Tibial nerve (tissue), 4 donors: ENCODE measurements around the gene MGLL. TPM values are rescaled to one million over a fixed set of nuclear protein-coding genes. Genes with fewer than 3 reads are reported as not detected.

ENCODE experiments used
- DNase-seq, 2 donors: peaks; one replicate each; pipeline ENCODE4 v3.0.0-alpha.2; 2019; ENCODE audit warnings: low spot score in 2 of 2
- H3K27ac ChIP-seq, 4 donors: fragments of 200-600 bp; sonication (generic) in 3 of 4; one replicate each; pipeline ENCODE4 v1.5.1; 2017 to 2019; ENCODE audit warnings: mild to moderate bottlenecking in 1 of 4
- H3K27me3 ChIP-seq, 2 donors: fragments of 200-600 bp; sonication (generic) in 1 of 2; one replicate each; pipeline versions ENCODE4 v1.5.1 to v1.6.0; 2017 to 2019
- H3K36me3 ChIP-seq, 3 donors: fragments of 200-600 bp; sonication (generic); one replicate each; pipeline ENCODE4 v1.5.1; 2018 to 2019
- H3K4me1 ChIP-seq, 4 donors: fragments of 200-600 bp; sonication (generic) in 3 of 4; one replicate each; pipeline ENCODE4 v1.5.1; 2017 to 2019
- H3K4me3 ChIP-seq, 4 donors: fragments of 200-600 bp; sonication (generic) in 3 of 4; one replicate each; pipeline ENCODE4 v1.5.1; 2017 to 2019; ENCODE audit warnings: mild to moderate bottlenecking in 1 of 4, moderate library complexity in 1 of 4
- H3K9me3 ChIP-seq, 4 donors: fragments of 200-600 bp; sonication (generic) in 3 of 4; one replicate each; pipeline ENCODE4 v1.5.1; 2017 to 2019
- EP300 ChIP-seq, 2 donors: sonication (generic); formaldehyde crosslinking; IDR thresholded peaks; one replicate each; pipeline ENCODE4 v1.6.1; 2017; ENCODE audit warnings: antibody characterized with exemption in 2 of 2, mild to moderate bottlenecking in 1 of 2
- POLR2A ChIP-seq, 2 donors: fragments of 450-650 bp; IDR thresholded peaks; one replicate each; pipeline ENCODE4 v1.6.1; 2017; ENCODE audit warnings: antibody characterized with exemption in 2 of 2, mild to moderate bottlenecking in 2 of 2, moderate library complexity in 2 of 2
- WGBS, 2 donors: methylation state at CpG; one replicate each; pipeline ENCODE4 v1.1.5; 2018; 5-methylcytosine and 5-hydroxymethylcytosine counted together
- total RNA-seq, 4 donors: library from RNA; depleted of rRNA; stranded (reverse); fragments of >200 nt; gene quantifications; one replicate each; pipeline ENCODE4 v1.1.0, GENCODE V29; 2016
- TF ChIP-seq, protein P1 (sequence below), 5 experiments: fragments of 200-600 bp in 3 of 5; fragments of 450-650 bp in 2 of 5; sonication (generic) in 3 of 5; IDR thresholded peaks; one replicate each; pipeline ENCODE4 v1.5.1; 2016 to 2019; ENCODE audit warnings: antibody characterized with exemption in 5 of 5, mild to moderate bottlenecking in 3 of 5, moderate library complexity in 2 of 5

The MGLL gene
- total RNA-seq, 4 donors from 2014 or later = 67.5 to 96.6 (median 86.1) TPM

DNA sequence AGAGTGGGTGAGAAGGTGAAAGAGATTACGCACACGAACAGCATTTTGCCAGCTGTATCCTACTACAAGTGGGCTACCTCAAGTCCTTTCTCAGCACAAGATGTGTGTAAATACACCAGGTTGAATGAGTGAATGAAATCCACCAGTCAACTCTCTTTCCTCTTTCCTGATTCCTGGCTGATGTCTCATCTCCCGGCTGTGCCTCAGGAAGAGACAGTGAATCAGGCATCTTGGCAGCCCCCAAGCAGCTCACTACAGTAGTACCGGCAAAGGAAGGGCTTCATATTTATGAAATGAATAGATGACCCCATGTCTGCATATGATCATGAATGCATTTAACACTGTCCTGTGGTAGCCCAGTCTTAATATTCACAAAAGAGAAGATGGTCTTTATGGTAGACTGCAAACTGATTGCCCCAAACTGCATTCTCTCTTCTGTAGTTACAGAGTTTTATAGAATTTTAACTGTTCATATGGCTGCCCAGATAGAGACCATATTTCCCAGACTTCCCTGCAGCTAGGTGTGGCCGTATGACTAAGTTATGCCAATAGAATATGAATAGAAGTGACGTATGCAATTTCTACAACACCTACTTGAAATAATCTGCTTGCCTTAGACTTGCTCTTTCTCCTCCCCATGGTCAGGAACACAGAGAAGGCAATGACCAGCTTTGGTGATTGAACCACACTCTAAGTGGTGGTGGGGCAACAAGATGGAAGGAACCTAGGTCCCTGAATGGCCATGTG lies 22.7 kb downstream of the MGLL start:
- no peak overlapping the region for H3K4me3 ChIP-seq

DNA sequence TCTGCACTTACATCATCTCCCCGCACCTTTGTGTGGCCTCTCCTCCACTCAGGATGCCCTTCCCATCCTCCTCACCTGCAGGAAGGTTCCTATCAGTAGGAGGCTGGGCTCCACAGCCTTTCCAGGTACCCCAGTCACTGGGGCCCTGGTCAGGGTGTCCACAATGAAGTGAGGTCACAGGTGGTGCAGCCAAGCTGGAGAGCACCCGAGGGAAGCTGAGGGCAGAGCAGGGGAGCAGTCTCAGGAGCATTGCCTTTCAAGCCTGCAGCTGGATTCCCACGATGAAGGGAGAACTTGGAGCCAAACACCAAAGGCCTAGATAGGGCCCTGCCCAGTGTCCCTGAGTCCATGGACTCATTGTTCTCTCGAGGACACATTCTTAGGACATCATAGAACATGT lies 23.6 kb downstream of the MGLL start:
- Histone ChIP-seq H3K4me1 (peaks cover 0 to 46% (median 5%) of the 10 kb centered on the region in 4 donors), H3K36me3 (peaks cover 0 to 18% (median 0%) of the 10 kb centered on the region in 3 donors), H3K27me3 (no peaks in the 10 kb centered on the region), H3K27ac (no peak overlapping the region), H3K9me3 (no peaks in the 10 kb centered on the region), H3K4me3 (no peak overlapping the region)
- no peak for DNase-seq
- WGBS, 2 donors = 71 to 77% methylated on average over 4 of the region's 4 CpGs
- TF ChIP-seq EP300 (IDR thresholded peaks at IDR 0.05) = no peak
- TF ChIP-seq POLR2A (IDR thresholded peaks at IDR 0.05) = no peak
- TF ChIP-seq, protein P1, sequence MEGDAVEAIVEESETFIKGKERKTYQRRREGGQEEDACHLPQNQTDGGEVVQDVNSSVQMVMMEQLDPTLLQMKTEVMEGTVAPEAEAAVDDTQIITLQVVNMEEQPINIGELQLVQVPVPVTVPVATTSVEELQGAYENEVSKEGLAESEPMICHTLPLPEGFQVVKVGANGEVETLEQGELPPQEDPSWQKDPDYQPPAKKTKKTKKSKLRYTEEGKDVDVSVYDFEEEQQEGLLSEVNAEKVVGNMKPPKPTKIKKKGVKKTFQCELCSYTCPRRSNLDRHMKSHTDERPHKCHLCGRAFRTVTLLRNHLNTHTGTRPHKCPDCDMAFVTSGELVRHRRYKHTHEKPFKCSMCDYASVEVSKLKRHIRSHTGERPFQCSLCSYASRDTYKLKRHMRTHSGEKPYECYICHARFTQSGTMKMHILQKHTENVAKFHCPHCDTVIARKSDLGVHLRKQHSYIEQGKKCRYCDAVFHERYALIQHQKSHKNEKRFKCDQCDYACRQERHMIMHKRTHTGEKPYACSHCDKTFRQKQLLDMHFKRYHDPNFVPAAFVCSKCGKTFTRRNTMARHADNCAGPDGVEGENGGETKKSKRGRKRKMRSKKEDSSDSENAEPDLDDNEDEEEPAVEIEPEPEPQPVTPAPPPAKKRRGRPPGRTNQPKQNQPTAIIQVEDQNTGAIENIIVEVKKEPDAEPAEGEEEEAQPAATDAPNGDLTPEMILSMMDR (IDR thresholded peaks at IDR 0.05) = no peak

More for the DNA sequence above, 22.7 kb downstream of the MGLL start:
- no peak for DNase-seq
- H3K27me3 ChIP-seq = no peaks in the 10 kb centered on the region
- TF ChIP-seq, protein P1 (IDR thresholded peaks at IDR 0.05) = no peak
- no peak for TF ChIP-seq POLR2A (IDR thresholded peaks at IDR 0.05)
- no peak for TF ChIP-seq EP300 (IDR thresholded peaks at IDR 0.05)
- no peaks in the 10 kb centered on the region for H3K9me3 ChIP-seq
- peaks cover 0 to 18% (median 0%) of the 10 kb centered on the region in 3 donors for H3K36me3 ChIP-seq
- 79% methylated on average over 6 of the region's 6 CpGs for WGBS, 2 donors
- H3K27ac ChIP-seq = no peak overlapping the region
- H3K4me1 ChIP-seq = peaks cover 0 to 50% (median 3%) of the 10 kb centered on the region in 4 donors

DNA sequence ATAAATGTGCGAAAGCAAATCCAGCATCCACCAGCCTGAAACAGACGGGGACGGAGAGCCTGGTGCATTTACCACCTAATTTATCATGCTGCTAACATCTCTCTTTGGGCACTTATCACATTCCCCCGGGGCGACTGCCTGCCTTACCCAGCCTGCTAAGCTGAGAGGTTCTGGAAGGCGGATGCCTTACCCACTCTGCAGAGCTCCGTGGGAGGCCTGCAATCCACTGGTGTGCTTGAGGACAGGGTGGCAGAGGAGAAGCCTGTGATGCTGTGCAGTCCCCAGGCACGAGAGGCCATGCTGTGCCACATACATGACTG lies 25.5 kb downstream of the MGLL start:
- H3K4me1 ChIP-seq = peaks cover 0 to 54% (median 16%) of the 10 kb centered on the region in 4 donors
- 70 to 91% methylated on average over 8 of the region's 8 CpGs for WGBS, 2 donors
- no peaks in the 10 kb centered on the region for H3K27me3 ChIP-seq
- H3K36me3 ChIP-seq = peaks cover 0 to 18% (median 0%) of the 10 kb centered on the region in 3 donors
- no peaks in the 10 kb centered on the region for H3K9me3 ChIP-seq
- peak overlapping the region in 1 of 4 donors; percentile 26 for H3K27ac ChIP-seq
- no peak for DNase-seq
- no peak for TF ChIP-seq EP300 (IDR thresholded peaks at IDR 0.05)
- TF ChIP-seq, protein P1 (IDR thresholded peaks at IDR 0.05) = no peak
- no peak for TF ChIP-seq POLR2A (IDR thresholded peaks at IDR 0.05)
- no peak overlapping the region for H3K4me3 ChIP-seq

DNA sequence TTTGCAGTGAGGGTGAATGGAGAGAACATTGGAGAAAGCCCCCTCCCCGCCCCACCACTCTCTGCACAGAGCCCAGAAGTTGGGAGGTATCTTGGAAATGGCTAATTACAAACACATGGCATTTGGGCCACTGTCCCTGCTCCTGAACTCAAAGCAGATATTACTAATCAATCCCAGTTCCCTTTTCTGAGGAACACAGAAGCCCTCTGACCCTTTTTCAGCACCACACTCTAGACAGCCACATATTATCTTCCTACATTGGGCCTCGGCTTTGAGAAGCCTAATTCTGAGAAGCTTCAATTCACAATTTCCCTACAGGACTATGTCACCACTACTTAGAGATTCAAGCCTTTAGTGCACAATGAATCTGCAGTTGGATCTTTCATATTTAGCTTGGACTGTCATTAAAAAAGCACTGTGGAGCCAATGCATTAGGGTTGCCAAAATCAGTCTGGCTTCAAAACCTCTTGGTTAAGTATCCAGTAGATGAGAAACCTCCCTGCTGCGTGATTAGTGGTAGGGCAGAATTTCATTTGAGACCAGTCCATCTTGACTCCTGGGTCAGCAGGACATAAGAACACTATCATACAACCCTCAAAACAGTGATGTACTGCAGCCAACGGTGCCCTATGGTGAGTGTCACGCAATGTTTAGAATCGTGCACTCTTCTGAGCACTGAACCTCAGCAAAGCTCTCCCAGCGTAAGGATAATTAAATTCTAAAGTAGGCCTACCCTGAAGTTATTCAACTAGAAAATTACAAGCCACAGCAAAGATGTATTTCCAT lies 26.1 kb downstream of the MGLL start:
- WGBS, 2 donors = 78 to 83% methylated on average over 7 of the region's 7 CpGs
- H3K27ac ChIP-seq = peak overlapping the region in 1 of 4 donors; percentile 26
- H3K4me3 ChIP-seq = no peak overlapping the region
- no peaks in the 10 kb centered on the region for H3K9me3 ChIP-seq
- peaks cover 0 to 18% (median 0%) of the 10 kb centered on the region in 3 donors for H3K36me3 ChIP-seq
- TF ChIP-seq POLR2A (IDR thresholded peaks at IDR 0.05) (no peak), EP300 (IDR thresholded peaks at IDR 0.05) (no peak)
- TF ChIP-seq, protein P1 (IDR thresholded peaks at IDR 0.05) = no peak
- H3K4me1 ChIP-seq = peaks cover 4 to 60% (median 19%) of the 10 kb centered on the region in 4 donors
- no peaks in the 10 kb centered on the region for H3K27me3 ChIP-seq
- DNase-seq = no peak

DNA sequence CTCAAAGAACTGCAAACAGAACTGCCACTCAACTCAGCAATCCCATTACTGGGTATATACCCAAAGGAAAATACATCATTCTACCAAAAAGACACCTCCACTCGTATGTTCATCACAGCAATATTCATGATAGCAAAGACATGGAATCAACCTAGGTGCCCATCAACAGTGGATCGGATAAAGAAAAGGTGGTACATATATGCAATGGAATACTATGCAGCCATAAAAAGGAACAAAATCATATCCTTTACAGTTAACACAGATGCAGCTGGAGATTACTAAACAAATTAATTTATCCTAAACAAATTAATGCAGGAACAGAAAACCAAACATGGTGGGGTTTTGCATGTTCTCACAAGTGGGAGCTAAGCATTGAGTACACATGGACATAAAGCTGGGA lies 27.3 kb downstream of the MGLL start:
- 97 to 98% methylated on average over 2 of the region's 2 CpGs for WGBS, 2 donors
- TF ChIP-seq POLR2A (IDR thresholded peaks at IDR 0.05) (no peak), EP300 (IDR thresholded peaks at IDR 0.05) (no peak)
- Histone ChIP-seq H3K9me3 (no peaks in the 10 kb centered on the region), H3K36me3 (peaks cover 0 to 18% (median 0%) of the 10 kb centered on the region in 3 donors), H3K27me3 (no peaks in the 10 kb centered on the region), H3K27ac (no peak overlapping the region), H3K4me3 (no peak overlapping the region), H3K4me1 (peaks cover 4 to 65% (median 23%) of the 10 kb centered on the region in 4 donors)
- no peak for DNase-seq
